ENCODE results near the gene CD48.
"Not testable (repeated sequence)": the region's sequence is repeated elsewhere in the genome, so short reads cannot be mapped to it uniquely, and the experiment has no call there.

Gene CD48

GRCh38 chr1:160742428-160743127, 31.0 kb upstream of the CD48 start:
- in situ Hi-C loops (cut with MboI; ENCODE audit: low sequenced_read_pairs): no loop called here

GRCh38 chr1:160741612-160742348, 30.2 kb upstream of the CD48 start:
- in situ Hi-C loops (cut with MboI; ENCODE audit: low sequenced_read_pairs): no loop called here

GRCh38 chr1:160741092-160741501, 29.5 kb upstream of the CD48 start:
- in situ Hi-C loops (cut with MboI; ENCODE audit: low sequenced_read_pairs): no loop called here

DNA sequence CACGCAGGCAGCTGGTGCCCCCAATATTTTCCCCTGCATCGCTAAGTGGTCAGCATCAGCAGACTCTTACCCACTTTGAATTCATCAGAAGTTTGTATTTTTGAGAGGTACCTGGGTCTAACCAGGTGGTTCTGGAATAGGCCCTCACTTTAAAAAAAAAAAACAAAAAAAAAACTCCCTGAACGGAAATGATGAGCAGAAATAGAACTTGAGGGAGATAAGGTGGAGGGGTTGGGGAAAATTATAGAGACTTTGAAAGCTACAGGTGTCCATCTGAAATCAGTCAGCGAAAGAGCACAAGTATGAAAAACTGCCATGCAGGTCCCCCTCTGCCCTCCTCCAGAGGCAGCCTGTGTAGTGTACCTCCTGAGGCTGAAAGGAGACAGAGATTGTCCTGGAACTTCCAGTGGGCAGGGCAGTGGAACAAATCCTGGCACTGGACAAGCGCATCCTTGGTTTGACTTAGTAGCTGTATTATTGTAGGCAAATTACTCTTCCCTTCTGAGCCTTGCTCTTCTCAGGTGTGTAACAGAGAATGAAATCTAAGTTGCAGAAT, 28.6 kb upstream of the CD48 start:
- in situ Hi-C loops (cut with MboI; ENCODE audit: low sequenced_read_pairs): no loop called here

DNA sequence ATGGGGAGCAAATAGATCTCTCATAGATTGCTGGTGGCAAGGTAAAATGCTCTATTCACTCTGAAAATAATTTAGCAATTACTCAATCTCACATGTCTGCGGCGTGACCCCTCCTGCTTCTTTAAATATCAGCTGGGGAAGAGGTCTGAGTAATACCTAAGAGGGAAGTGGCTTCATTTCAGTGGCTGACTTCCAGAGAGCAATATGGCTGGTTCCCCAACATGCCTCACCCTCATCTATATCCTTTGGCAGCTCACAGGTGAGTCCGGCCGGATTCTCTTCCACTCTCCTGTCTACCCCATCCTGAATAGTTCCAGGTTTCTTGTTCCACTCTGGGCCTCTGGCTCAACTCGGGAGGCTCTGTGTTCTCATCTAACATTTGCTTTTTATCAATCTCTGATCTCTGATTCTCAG, 27.5 kb upstream of the CD48 start, which contains the start of gene SLAMF7:
TSS of gene SLAMF7 (plus strand) at position 150 of the 414 bp plus-strand sequence. CDS start at position 205, 55 bp downstream.
- in situ Hi-C loops (cut with MboI; ENCODE audit: low sequenced_read_pairs): no loop called here

- in situ Hi-C loops (cut with MboI; ENCODE audit: low sequenced_read_pairs): no loop called here
Measured at GRCh38 chr1:160738271-160738670, 26.6 kb upstream of the CD48 start.

DNA sequence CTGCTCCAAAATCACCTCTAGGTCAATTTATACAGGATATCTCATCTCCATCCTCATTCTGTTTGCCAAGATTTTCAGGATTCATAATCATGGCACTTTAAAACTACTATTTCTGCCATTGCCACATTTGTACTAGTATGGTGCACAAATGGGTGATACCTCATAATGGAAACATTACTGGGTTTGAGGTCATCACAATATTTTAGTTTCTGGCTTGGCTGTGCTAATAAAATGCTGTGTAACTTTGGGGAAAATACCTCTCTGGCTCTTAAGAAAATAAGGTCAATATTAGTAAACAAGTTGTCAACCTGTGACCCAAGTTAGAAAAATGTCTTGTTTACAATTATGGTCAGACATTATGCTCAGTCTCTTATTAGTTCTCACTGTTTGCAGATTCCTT, 22.7 kb upstream of the CD48 start:
- in situ Hi-C loops (cut with MboI; ENCODE audit: low sequenced_read_pairs): no loop called here

DNA sequence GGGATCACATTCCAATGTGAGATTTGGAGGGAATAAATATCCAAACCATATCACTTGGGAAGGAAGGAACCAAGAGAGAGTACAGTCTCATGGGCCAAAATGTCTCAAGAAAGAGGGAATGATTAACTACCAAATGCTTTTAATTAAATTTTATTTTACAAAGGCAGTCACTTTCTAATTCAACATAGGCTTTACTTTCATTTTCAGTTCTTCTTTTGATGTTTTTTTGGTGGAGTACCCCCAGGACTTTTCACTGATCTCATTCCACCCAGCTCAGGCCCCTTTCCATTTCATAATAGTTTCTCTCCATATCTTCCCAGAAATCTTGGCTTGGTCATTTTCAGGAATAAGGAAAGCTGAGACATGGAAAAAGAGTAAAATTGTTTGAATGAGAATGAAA, 22.3 kb upstream of the CD48 start:
- in situ Hi-C loops (cut with MboI; ENCODE audit: low sequenced_read_pairs): no loop called here

GRCh38 chr1:160731990-160732389, 20.4 kb upstream of the CD48 start:
- in situ Hi-C loops (cut with MboI; ENCODE audit: low sequenced_read_pairs): no loop called here

- in situ Hi-C loops (cut with MboI; ENCODE audit: low sequenced_read_pairs): not testable (repeated sequence)
Measured at GRCh38 chr1:160731564-160731963, 19.9 kb upstream of the CD48 start.

GRCh38 chr1:160727316-160727640, 15.7 kb upstream of the CD48 start:
- in situ Hi-C loops (cut with MboI; ENCODE audit: low sequenced_read_pairs): no loop called here

DNA sequence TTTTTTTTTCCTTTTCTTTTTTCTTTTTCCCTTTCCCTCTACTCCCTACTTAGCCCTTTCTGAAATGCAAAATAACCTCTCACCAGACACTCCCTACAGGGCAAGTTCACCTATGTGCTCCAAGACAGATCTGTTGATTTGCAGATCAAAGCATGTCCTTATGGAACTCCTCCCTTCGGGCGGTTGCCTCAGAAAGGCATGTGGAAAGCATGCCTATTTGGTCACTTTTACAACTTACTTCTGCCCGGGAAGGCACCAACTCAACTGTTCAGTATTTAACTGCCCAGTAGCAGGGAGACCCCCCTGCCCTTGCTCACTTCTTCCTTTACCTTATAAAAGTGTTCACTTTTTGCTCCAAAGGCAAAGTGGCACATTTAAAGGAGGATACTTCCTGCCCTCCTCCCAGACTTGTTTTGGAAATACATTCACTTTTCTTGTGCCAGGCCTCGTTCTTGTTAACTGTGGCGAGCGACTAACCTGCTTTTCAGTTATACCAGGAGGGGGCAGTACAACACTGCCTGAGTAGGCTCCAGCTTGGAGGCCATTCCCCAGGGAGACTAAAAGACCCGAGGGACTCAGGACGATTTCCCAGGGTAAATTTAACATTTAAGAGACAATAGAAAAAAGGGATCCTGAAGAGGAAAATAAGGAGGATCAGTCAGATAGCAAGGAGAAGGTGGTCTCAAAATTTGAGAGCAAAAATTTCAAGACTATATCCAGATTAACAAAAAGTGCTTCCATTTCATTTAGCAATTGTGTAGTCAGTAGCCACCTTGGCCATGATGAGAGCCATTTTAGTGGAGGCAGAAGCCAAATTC, 15.1 kb upstream of the CD48 start:
- in situ Hi-C loops (cut with MboI; ENCODE audit: low sequenced_read_pairs): no loop called here

DNA sequence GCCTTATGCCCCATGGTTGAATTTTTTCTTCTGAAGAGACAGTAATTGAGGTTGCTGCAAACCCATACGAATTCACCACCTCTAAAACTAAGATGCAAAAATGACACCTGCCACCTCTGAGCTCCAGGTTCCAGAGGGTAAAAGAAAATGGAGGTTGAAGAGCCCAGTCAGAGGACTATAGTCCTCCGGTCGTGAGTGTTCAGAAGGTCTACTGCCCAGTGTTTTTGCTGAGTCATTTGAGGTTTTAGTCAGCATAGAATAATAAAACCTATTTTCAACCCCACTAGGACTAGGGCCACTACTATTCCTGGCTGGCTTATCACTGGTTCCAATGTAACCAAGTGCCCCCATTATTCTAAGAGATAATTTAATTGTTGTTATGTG, 14.5 kb upstream of the CD48 start:
- in situ Hi-C loops (cut with MboI; ENCODE audit: low sequenced_read_pairs): no loop called here

DNA sequence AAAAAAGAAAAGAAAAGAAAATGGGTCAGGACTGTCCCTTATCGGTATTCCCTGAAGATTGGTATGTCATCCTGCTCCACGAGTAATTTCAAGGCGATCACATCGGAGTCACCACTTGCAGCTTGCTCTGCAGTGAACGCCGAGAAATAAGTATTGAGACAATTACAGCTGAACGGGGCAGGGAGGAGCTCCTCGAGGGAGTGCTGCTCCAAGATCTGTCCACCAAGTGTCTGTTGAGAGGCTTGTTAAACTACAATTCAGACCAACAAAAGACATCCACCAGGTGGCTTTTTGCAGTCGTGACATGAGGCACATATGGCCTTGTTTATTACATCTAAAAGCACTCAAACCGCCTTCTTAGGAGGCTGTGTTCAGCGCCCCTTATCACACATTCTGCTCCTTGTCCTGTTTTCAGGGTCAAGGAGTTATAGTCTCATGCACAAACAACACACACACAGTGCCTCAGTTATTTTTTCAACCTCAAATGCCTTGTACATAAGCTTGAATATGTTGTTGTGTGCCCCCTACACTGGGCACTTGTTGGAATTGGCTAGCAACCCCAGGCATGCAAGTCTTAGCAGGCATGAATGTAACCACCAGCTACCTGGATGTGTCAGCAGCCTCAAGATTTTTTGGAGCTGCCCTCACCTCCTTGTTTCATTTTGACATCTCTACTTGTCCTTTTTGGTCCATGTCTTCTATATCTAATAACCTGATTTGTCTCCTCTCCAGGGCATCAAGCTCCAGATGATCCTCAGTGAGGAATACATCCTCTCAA, 13.0 kb upstream of the CD48 start:
- in situ Hi-C loops (cut with MboI; ENCODE audit: low sequenced_read_pairs): no loop called here

DNA sequence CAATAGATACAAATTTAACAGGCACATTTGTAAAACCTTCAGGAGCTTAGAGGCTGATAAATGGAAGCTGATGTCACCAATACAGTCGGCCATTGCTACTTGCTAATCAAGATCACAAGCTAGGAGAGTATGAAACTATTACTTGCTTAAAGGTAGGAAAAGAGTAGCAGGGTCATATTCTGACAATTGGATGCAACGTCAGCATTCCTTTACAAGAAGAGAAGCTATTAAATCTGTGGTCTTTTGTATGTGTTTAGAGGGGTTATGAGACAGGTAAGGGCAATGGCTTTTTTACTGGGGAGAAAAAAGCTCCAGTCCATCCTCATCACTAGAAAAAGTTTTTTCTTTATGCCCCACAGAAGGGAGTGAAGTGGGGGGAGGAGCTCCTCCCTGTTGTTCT, 11.7 kb upstream of the CD48 start:
- in situ Hi-C loops (cut with MboI; ENCODE audit: low sequenced_read_pairs): no loop called here

DNA sequence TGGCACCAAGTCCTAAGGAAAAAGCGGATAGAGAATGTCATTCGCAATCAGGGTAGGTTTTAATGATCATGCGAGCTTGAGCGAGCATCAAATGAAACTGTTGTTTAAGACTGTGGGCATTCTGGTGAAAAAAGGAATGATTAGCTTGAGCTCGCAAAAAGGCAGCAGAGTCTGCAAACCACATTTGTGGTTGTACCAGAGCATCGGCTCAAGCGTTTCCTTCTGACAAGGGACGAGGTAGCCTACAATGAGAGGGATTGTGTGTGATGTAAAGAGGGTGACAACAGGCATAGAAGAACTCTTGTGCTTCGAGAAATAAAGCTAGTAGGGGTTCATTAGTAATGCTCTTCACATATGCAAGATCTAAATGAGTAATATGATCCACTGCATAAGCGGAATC, 11.1 kb upstream of the CD48 start:
- in situ Hi-C loops (cut with MboI; ENCODE audit: low sequenced_read_pairs): no loop called here

GRCh38 chr1:160721473-160721872, 9.9 kb upstream of the CD48 start:
- in situ Hi-C loops (cut with MboI; ENCODE audit: low sequenced_read_pairs): no loop called here

DNA sequence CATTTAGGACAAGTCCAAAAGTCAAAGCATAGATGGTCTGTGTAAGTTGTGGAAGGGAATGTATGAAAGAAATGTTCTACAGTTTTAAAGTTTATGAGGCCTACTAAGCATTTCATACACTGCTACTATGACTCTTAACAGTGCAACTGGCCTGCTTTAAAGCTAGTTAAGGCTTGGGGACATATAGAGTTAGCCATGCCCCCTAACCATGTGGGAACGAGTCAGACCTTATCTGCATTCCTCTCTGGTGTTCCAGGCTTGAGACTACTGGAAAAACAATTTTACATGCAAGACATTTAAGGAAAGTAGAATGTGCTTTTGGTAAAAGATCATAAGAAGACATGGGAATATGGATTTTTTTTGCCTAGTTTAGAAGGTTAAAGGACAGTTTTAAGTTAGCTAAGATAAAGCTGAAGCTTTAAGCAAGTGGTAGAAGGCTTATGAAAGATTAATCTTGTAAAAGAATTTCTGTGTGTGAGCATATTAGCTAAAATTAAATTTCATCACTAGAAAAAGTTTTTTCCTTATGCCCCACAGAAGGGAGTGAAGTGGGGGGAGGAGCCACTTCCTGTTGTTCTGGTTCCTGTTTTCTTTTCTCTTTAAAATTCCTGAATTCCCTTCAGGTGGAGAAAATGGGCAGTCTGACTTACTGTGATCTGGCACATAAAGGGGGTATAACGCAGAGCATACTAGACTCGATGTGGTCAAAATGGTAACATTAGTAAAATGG, 8.9 kb upstream of the CD48 start:
- in situ Hi-C loops (cut with MboI; ENCODE audit: low sequenced_read_pairs): no loop called here

- in situ Hi-C loops (cut with MboI; ENCODE audit: low sequenced_read_pairs): no loop called here
Measured at GRCh38 chr1:160718210-160718609, 6.6 kb upstream of the CD48 start.

GRCh38 chr1:160717306-160717705, 5.7 kb upstream of the CD48 start:
- in situ Hi-C loops (cut with MboI; ENCODE audit: low sequenced_read_pairs): no loop called here

Measured in HL-60/S4 treated with retinoic acid at 250 ng/mL for 4 days and 3 days (cell line).